Activated T-cell treated with anti-CD3 and anti-CD28 coated beads for 48 hours (primary cell): ENCODE measurements around the gene ALOXE3.
A peak's percentile ranks its signal among the peaks of the same experiment; 100 is the strongest.

Experiments used
- DNase-seq: peaks from one replicate; pipeline ENCODE4 v3.0.0-alpha.2; 2020; ENCODE audit warnings: low read depth

Gene ALOXE3

GRCh38 chr17:8117980-8118768 lies at the start of gene ALOXE3:
TSS of gene ALOXE3 (minus strand) at chr17:8118514. CDS start at chr17:8117990, 524 bp downstream.
- no peak for DNase-seq

GRCh38 chr17:8167526-8167925 lies 49.2 kb upstream of the ALOXE3 start:
- DNase-seq, result no peak

GRCh38 chr17:8166731-8167130 lies 48.4 kb upstream of the ALOXE3 start:
- DNase-seq, result no peak

- DNase-seq, result no peak
Measured at GRCh38 chr17:8164815-8165131, 46.5 kb upstream of the ALOXE3 start.

GRCh38 chr17:8163978-8164814 lies 45.9 kb upstream of the ALOXE3 start:
- peak; percentile 70 for DNase-seq

- no peak for DNase-seq
Measured at GRCh38 chr17:8162997-8163977, 45.0 kb upstream of the ALOXE3 start.

- peak; percentile 81 for DNase-seq
Measured at GRCh38 chr17:8162233-8162996, 44.1 kb upstream of the ALOXE3 start, which contains the start of gene VAMP2. TSS of gene VAMP2 (minus strand) at chr17:8162948. CDS start at chr17:8162879, 69 bp downstream.

- DNase-seq, result no peak
Measured at GRCh38 chr17:8161289-8162232, 43.2 kb upstream of the ALOXE3 start.

- no peak for DNase-seq
Measured at GRCh38 chr17:8160741-8161221, 42.5 kb upstream of the ALOXE3 start.

GRCh38 chr17:8160224-8160577 lies 41.9 kb upstream of the ALOXE3 start:
- DNase-seq, result no peak

- DNase-seq, result no peak
Measured at GRCh38 chr17:8159459-8160223, 41.3 kb upstream of the ALOXE3 start.

GRCh38 chr17:8159032-8159400 lies 40.7 kb upstream of the ALOXE3 start:
- DNase-seq, result no peak

GRCh38 chr17:8158267-8159031 lies 40.1 kb upstream of the ALOXE3 start:
- DNase-seq, result peak; percentile 81

GRCh38 chr17:8156246-8156992 lies 38.1 kb upstream of the ALOXE3 start:
- peak; percentile 100 for DNase-seq

- DNase-seq, result no peak
Measured at GRCh38 chr17:8155996-8156245, 37.6 kb upstream of the ALOXE3 start.

- DNase-seq, result no peak
Measured at GRCh38 chr17:8155231-8155995, 37.1 kb upstream of the ALOXE3 start.

GRCh38 chr17:8154608-8155155 lies 36.4 kb upstream of the ALOXE3 start:
- no peak for DNase-seq
